ENCODE data around the gene SMIM41.

The SMIM41 gene

GRCh38 chr12:52120951-52121823, 41.7 kb downstream of the SMIM41 start:
- no peak for DNase-seq (ENCODE audit: low spot score)
- TF ChIP-seq, protein P1, sequence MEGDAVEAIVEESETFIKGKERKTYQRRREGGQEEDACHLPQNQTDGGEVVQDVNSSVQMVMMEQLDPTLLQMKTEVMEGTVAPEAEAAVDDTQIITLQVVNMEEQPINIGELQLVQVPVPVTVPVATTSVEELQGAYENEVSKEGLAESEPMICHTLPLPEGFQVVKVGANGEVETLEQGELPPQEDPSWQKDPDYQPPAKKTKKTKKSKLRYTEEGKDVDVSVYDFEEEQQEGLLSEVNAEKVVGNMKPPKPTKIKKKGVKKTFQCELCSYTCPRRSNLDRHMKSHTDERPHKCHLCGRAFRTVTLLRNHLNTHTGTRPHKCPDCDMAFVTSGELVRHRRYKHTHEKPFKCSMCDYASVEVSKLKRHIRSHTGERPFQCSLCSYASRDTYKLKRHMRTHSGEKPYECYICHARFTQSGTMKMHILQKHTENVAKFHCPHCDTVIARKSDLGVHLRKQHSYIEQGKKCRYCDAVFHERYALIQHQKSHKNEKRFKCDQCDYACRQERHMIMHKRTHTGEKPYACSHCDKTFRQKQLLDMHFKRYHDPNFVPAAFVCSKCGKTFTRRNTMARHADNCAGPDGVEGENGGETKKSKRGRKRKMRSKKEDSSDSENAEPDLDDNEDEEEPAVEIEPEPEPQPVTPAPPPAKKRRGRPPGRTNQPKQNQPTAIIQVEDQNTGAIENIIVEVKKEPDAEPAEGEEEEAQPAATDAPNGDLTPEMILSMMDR (IDR thresholded peaks at IDR 0.05): no peak
- no peak overlapping the region for H3K27ac ChIP-seq

DNA sequence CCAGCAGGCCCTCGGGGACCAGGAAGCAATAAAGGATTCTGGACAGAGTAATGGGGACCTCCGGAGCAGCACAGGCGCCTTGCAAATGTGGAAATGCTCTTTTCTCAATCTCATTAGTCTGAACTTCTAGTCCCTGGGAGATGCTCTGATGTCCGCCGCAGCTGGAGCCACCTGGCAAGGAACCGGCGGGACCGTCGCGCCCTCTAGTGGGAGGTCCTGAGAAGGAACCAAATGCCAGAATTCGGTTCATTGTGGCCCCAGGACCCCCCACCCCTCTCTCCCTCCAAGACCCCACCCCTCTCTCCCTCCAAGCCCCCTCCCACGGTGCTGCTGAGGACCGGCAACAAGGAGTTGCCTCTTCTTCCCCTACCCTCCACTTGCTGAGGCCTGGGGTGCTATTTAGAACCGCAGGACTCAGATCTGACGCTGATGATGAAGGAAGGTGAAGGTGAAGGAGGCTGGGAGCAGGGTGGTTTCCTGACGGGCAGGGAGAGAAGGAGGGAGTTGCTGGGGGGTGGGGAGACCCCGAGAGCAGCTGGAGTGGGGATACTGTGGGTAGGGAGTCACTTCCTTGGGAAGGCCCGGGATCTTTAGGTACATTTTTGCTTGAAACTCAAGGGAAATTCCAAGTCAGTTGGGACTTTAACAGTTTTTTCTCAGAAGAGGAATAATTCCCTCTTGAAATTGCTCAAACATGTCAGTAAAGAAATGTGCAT, 42.5 kb downstream of the SMIM41 start:
- Histone ChIP-seq H3K27ac (no peak overlapping the region), H3K4me3 (no peak overlapping the region)
- DNase-seq (ENCODE audit: low spot score): no peak
- TF ChIP-seq, protein P1 (IDR thresholded peaks at IDR 0.05): peak; percentile 58

More at GRCh38 chr12:52120951-52121823, 41.7 kb downstream of the SMIM41 start:
- no peak overlapping the region for H3K4me3 ChIP-seq

DNA sequence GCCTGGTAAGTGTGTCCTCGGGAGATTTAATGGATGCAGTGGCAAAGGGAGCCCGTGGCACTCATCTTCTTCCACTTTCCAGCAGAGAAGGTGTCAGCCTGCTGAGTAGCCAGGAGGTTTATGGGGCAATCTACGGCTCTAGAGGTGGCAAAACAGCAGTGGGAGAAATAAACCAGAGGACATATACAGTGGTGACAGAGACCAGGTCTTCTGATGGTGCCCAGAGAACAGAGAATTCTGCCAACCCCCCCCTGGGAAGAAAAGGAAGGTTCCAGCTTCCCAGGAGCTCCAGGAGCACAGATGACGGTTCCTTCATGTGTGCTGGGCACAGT, 43.0 kb downstream of the SMIM41 start:
- TF ChIP-seq, protein P1 (IDR thresholded peaks at IDR 0.05): no peak
- DNase-seq (ENCODE audit: low spot score): no peak
- no peak overlapping the region for H3K27ac ChIP-seq
- H3K4me3 ChIP-seq: no peak overlapping the region

- DNase-seq (ENCODE audit: low spot score): no peak
- Histone ChIP-seq H3K4me3 (no peak overlapping the region), H3K27ac (no peak overlapping the region)
- TF ChIP-seq, protein P1 (IDR thresholded peaks at IDR 0.05): no peak
Measured at GRCh38 chr12:52122904-52123303, 43.4 kb downstream of the SMIM41 start.

DNA sequence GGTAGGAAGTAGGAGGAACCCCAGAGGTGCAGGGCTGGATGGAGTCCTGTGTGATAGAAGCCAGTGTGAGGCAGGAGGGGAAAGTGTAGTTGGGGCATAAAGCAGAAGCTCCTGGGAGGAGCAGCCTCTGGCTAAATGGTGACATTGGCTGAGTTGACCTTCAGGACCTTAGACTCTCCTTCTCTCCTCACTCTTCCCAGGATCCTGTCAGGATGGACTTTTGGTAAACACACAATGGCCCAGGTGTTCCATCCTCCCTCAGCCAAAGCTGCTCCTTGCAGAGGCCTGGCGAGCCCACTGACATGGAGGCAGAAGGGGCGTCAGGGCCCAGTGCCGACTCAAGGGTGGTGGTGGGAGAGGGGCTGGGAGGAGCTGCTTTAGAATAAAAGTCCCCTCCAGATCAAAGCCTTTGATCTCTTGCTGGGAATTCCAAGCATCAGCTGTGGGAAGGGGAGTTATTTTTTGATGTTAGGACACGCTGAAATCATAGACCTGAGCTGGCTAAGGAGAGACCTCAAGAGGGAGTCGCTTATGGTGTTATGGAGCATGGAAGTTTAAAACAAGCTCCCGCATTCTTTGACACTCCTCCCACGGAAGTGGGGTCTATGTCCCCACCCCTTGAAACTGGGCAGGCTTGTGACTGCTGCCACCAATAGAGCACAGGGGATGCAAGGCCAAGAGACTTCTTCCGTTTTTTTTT, 44.1 kb downstream of the SMIM41 start:
- no peak overlapping the region for H3K4me3 ChIP-seq
- no peak for DNase-seq (ENCODE audit: low spot score)
- TF ChIP-seq, protein P1 (IDR thresholded peaks at IDR 0.05): no peak
- H3K27ac ChIP-seq: no peak overlapping the region

- Histone ChIP-seq H3K27ac (peak overlapping the region in 1 of 2 donors; percentile 70), H3K4me3 (no peak overlapping the region)
- TF ChIP-seq, protein P1 (IDR thresholded peaks at IDR 0.05): no peak
- no peak for DNase-seq (ENCODE audit: low spot score)
Measured at GRCh38 chr12:52125476-52125900, 46.0 kb downstream of the SMIM41 start.

Data from coronary artery (tissue), 2 donors.